ENCODE results near the gene GNA12. TPM values are rescaled to one million over a fixed set of nuclear protein-coding genes. Genes with fewer than 3 reads are reported as not detected.

GNA12 gene, protein sequence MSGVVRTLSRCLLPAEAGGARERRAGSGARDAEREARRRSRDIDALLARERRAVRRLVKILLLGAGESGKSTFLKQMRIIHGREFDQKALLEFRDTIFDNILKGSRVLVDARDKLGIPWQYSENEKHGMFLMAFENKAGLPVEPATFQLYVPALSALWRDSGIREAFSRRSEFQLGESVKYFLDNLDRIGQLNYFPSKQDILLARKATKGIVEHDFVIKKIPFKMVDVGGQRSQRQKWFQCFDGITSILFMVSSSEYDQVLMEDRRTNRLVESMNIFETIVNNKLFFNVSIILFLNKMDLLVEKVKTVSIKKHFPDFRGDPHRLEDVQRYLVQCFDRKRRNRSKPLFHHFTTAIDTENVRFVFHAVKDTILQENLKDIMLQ
- 43.0 TPM for total RNA-seq
- long read RNA-seq, full-length matches to known transcripts: 176 of 212 reads
- long read RNA-seq, partial matches to known transcripts: 0 of 212 reads
- long read RNA-seq, other reads (novel, unspliced or antisense): 36 of 212 reads

DNA sequence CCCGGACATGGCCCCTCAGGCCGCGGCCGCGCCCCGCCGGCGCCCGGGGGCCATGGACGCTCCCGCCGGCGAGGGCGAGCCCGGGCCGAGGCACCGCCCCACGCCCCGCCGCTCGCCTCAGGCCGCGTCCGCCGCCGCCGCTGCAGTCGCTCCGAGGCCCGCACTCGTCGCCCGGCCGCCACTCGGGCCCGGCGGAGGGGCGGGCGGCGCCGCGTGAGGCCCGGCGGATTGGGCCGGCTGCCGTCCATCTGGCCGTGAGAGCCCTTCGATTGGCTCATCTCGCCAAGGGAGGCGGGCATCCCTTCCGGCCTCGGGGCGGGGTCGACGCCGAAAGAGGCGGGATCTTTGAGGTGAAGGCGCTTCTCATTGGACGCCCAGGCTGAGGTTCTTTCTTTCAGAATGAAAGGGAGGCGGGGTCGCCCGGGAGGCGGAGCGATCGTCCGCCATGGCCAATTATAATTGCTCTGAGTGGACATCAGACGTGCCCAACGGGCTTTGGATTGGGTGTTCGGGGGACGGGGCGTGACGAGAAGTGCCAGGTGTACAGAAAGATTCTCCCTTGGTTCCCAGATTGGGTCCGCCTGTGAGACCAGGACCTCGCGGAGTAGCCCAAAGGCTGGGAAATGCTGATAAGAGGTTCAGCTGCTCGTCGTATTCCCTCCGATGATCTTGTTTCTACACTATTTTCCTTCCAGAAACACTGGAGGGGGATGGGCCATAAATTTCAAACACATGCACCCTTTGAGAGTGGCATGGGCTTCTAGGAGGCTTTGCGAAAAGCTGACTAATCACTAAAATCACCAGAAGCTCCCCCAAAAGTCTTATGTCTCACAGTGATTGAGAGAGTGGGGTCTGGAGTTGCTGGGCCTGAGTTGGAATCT, at the start of gene GNA12:
TSS of gene GNA12 (minus strand) at position 156 of the 881 bp plus-strand sequence. CDS start at position 9, 147 bp downstream.
- H3K4me3 ChIP-seq: peak within 1 kb of the TSS; percentile 86
- TF ChIP-seq, protein P1, sequence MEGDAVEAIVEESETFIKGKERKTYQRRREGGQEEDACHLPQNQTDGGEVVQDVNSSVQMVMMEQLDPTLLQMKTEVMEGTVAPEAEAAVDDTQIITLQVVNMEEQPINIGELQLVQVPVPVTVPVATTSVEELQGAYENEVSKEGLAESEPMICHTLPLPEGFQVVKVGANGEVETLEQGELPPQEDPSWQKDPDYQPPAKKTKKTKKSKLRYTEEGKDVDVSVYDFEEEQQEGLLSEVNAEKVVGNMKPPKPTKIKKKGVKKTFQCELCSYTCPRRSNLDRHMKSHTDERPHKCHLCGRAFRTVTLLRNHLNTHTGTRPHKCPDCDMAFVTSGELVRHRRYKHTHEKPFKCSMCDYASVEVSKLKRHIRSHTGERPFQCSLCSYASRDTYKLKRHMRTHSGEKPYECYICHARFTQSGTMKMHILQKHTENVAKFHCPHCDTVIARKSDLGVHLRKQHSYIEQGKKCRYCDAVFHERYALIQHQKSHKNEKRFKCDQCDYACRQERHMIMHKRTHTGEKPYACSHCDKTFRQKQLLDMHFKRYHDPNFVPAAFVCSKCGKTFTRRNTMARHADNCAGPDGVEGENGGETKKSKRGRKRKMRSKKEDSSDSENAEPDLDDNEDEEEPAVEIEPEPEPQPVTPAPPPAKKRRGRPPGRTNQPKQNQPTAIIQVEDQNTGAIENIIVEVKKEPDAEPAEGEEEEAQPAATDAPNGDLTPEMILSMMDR (IDR thresholded peaks at IDR 0.05; ENCODE audit: borderline replicate concordance): no peak
- no peaks in the 10 kb centered on the region for H3K9me3 ChIP-seq (replicated peaks)
- H3K27ac ChIP-seq (replicated peaks): peak within 1 kb of the TSS; percentile 77
- H3K36me3 ChIP-seq: no peaks in the 10 kb centered on the region
- peak; percentile 98 for DNase-seq
- peaks cover 47% of the 10 kb centered on the region for H3K4me1 ChIP-seq
- intact Hi-C loops (cut with micrococcal nuclease): no loop called here
- H3K27me3 ChIP-seq (ENCODE audit: low read depth): no peaks in the 10 kb centered on the region

DNA sequence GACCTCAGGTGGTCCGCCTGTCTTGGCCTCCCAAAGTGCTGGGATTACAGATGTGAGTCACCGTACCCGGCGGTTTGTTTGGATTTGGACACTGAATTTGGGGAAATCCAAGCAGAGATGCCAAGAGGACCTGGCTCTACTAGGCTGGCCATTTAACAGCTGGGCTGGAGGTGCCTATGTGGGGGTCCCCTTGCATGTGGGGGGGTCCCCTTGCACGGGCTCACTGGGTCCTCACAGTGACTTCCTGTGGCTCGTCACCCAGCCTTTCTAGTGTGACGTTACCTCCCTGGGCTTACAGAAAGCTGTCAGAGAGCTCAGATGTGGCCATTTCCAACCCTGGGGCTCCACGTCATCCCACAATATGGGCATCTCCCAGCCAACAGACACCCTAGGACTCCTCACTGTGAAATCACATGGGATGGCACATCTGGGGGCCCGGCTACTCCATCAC, 49.3 kb upstream of the GNA12 start:
- TF ChIP-seq, protein P1 (IDR thresholded peaks at IDR 0.05; ENCODE audit: borderline replicate concordance): no peak
- no peaks in the 10 kb centered on the region for H3K4me1 ChIP-seq
- H3K27ac ChIP-seq (replicated peaks): no peak overlapping the region
- H3K9me3 ChIP-seq (replicated peaks): peaks cover 5% of the 10 kb centered on the region
- H3K4me3 ChIP-seq: no peak overlapping the region
- H3K36me3 ChIP-seq: no peaks in the 10 kb centered on the region
- intact Hi-C loops (cut with micrococcal nuclease): no loop called here
- DNase-seq: no peak
- peaks cover 65% of the 10 kb centered on the region for H3K27me3 ChIP-seq (ENCODE audit: low read depth)

DNA sequence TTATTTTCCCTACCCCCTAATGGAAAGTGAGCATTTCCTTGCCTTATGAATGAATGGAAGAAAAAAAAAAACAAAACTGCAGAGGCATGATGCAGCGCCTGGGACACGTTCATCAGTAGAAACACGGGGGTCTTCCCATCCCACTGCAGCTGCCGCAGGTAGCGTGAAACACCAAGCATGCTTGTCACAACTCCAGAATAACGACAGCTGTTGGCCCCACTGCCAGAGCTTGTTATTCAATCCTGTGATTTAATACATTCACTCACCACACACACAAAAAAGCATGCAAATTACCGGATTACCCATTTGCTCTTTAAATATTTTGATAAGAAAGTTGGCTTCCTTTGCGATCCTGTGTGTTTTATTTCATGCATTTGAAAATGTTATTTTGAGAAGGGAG, 48.4 kb upstream of the GNA12 start:
- Histone ChIP-seq H3K4me1 (no peaks in the 10 kb centered on the region), H3K4me3 (no peak overlapping the region), H3K9me3 (replicated peaks) (no peaks in the 10 kb centered on the region), H3K36me3 (no peaks in the 10 kb centered on the region), H3K27me3 (ENCODE audit: low read depth) (peaks cover 57% of the 10 kb centered on the region), H3K27ac (replicated peaks) (no peak overlapping the region)
- TF ChIP-seq, protein P1 (IDR thresholded peaks at IDR 0.05; ENCODE audit: borderline replicate concordance): no peak
- intact Hi-C loops (cut with micrococcal nuclease): no loop called here
- DNase-seq: no peak

DNA sequence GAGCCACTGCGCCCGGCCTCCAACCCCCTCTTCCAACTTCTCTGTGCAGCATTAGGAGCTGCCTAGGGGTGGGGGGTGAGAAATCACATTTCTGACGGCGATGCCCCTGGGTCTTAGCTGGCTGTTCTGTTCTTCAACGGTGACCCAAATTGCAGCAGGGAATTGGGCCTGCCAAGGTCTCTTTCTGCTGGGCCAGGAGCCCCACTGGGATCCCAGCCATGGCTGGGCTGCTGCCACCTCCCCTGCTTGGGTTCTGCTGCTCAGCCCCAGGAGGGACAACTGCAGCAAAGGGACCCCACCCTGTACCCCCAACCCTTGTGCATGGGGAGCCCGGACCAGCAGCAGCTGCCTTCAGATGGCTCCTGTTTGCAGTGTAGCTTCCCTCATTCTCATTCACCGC, 43.7 kb upstream of the GNA12 start:
- no peak for DNase-seq
- Histone ChIP-seq H3K27me3 (ENCODE audit: low read depth) (peaks cover 17% of the 10 kb centered on the region), H3K4me1 (no peaks in the 10 kb centered on the region), H3K36me3 (no peaks in the 10 kb centered on the region), H3K9me3 (replicated peaks) (no peaks in the 10 kb centered on the region), H3K27ac (replicated peaks) (no peak overlapping the region), H3K4me3 (no peak overlapping the region)
- intact Hi-C loops (cut with micrococcal nuclease): no loop called here
- TF ChIP-seq, protein P1 (IDR thresholded peaks at IDR 0.05; ENCODE audit: borderline replicate concordance): no peak

DNA sequence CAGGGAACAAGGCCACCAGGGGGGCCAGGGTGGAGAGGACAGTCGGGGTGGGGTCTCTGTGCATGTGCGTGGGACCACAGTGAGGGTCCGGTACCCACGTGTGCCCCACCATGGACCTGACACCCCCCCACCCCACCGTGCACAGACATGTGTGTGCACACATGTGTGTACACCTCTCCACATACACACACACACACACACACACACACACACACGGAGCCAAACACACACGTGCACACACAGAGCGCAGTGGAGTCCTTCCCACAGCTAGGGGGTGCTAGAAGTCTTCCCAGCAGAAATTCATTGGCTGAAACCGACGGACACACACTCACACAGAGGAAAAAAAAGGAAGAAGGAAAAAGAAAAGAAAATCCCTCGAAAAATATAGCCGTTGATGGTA, 42.8 kb upstream of the GNA12 start:
- H3K27me3 ChIP-seq (ENCODE audit: low read depth): peaks cover 20% of the 10 kb centered on the region
- intact Hi-C loops (cut with micrococcal nuclease): no loop called here
- no peak overlapping the region for H3K27ac ChIP-seq (replicated peaks)
- H3K4me1 ChIP-seq: no peaks in the 10 kb centered on the region
- no peaks in the 10 kb centered on the region for H3K36me3 ChIP-seq
- no peak overlapping the region for H3K4me3 ChIP-seq
- no peaks in the 10 kb centered on the region for H3K9me3 ChIP-seq (replicated peaks)
- TF ChIP-seq, protein P1 (IDR thresholded peaks at IDR 0.05; ENCODE audit: borderline replicate concordance): peak; percentile 70
- DNase-seq: no peak
